22Rv1 (cell line): ENCODE results near the gene ATP13A3.

Source experiments
- H3K27ac ChIP-seq: fragments of 450-650 bp; 2 replicates; pipeline ENCODE4 v1.5.1; 2017
- ZFX ChIP-seq: fragments of 450-650 bp; IDR thresholded peaks from 2 replicates; pipeline ENCODE4 v1.6.1; 2017; ENCODE audit warnings: antibody characterized with exemption, borderline replicate concordance
- TF ChIP-seq, protein P1 (sequence below): fragments of 450-650 bp; IDR thresholded peaks from 2 replicates; pipeline ENCODE4 v1.5.1; 2017; ENCODE audit warnings: mild to moderate bottlenecking

ATP13A3 gene

DNA sequence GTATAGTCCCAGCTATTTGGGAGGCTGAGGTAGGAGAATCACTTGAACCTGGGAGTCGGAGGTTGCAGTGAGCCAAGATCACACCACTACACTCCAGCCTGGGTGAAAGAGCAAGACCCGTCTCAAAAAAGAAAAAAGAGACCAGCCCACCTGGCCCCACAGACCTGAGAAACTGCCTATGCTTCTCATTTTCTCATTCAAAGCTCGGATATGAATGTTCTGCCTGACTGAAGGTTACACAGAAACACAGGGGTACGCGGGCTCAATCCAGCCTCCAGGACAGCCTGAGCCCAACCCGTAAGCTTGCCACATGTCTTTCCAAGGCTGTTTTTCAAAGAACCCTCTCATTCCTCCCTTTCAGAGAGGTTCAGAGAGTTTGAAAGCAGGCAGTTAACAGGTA, 107.6 kb downstream of the ATP13A3 start:
- TF ChIP-seq, protein P1, sequence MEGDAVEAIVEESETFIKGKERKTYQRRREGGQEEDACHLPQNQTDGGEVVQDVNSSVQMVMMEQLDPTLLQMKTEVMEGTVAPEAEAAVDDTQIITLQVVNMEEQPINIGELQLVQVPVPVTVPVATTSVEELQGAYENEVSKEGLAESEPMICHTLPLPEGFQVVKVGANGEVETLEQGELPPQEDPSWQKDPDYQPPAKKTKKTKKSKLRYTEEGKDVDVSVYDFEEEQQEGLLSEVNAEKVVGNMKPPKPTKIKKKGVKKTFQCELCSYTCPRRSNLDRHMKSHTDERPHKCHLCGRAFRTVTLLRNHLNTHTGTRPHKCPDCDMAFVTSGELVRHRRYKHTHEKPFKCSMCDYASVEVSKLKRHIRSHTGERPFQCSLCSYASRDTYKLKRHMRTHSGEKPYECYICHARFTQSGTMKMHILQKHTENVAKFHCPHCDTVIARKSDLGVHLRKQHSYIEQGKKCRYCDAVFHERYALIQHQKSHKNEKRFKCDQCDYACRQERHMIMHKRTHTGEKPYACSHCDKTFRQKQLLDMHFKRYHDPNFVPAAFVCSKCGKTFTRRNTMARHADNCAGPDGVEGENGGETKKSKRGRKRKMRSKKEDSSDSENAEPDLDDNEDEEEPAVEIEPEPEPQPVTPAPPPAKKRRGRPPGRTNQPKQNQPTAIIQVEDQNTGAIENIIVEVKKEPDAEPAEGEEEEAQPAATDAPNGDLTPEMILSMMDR = no peak
- no peak overlapping the region for H3K27ac ChIP-seq

DNA sequence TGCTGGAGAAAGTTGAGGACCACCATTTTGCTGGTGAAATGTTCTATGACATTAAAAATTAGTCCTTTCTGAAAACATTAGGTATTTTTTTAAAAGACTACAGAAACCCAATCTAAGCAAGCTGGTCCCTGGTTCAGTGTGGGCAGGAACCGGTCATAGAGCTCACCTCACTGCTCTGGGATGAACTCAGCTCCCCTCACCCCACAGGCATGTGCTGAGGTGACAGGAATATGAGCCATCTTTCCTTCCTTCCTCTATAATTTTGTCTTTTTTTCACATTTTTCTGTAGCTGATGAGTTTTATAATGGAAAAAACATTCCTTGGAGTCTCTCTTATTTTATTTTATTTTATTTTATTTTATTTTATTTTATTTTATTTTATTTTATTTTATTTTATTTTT, 109.1 kb downstream of the ATP13A3 start:
- no peak for TF ChIP-seq ZFX
- TF ChIP-seq, protein P1 = no peak
- no peak overlapping the region for H3K27ac ChIP-seq

DNA sequence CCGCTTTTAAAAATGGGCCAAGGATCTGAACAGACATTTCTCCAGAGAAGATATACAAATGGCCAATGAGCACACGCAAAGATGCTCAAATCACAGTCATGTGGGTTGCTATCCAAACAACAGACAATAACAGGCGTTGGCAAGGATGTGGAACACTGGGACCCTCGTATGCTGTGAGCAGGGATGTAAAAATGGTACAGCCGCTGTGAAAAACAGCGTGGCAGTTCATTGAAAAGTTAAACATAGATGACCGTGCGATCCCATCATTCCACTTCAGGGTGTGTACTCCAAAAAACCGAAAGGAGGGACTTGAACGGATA, 110.6 kb downstream of the ATP13A3 start:
- no peak overlapping the region for H3K27ac ChIP-seq
- TF ChIP-seq ZFX = no peak
- TF ChIP-seq, protein P1 = no peak

- no peak overlapping the region for H3K27ac ChIP-seq
- no peak for TF ChIP-seq ZFX
- TF ChIP-seq, protein P1 = no peak
Observed at GRCh38 chr3:194375473-194376240, 111.1 kb downstream of the ATP13A3 start.

GRCh38 chr3:194374935-194375334, 111.9 kb downstream of the ATP13A3 start:
- no peak overlapping the region for H3K27ac ChIP-seq
- TF ChIP-seq, protein P1 = no peak
- TF ChIP-seq ZFX = no peak

DNA sequence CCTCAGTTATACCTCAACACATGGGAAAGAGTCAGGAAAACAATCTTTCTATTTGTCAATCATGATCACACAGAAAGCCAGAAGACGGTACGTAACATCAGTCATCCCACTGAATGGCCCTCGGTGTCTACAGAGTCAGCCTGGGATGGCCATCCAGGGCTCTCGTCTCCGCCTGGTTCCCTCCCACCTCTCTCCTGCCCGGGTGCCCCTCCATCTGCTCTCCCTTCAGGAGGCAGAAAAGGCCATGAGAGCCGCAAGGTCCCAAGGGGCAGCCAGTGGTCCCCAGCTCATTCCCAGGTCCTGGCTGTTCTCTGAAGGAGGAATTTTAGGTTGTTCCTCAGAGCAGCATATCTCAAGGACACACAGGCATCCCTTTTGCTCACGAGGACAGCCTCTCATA, 112.9 kb downstream of the ATP13A3 start:
- H3K27ac ChIP-seq = no peak overlapping the region
- TF ChIP-seq, protein P1 = no peak
- no peak for TF ChIP-seq ZFX

GRCh38 chr3:194373028-194373427, 113.8 kb downstream of the ATP13A3 start:
- TF ChIP-seq, protein P1 = no peak
- TF ChIP-seq ZFX = no peak
- no peak overlapping the region for H3K27ac ChIP-seq
